MM.1S (cell line): ENCODE results near the gene SDC3.

Experiments
- CTCF ChIP-seq: fragments of 300-600 bp; sonication (generic); IDR thresholded peaks from 2 replicates; pipeline ENCODE4 v1.5.1; 2016; ENCODE audit warnings: antibody characterized with exemption, low read length, mixed read lengths
- EZH2 ChIP-seq: fragments of 300-600 bp; sonication (generic); optimal IDR thresholded peaks from 2 replicates; pipeline ENCODE3; 2017; ENCODE audit warnings: low read depth, mild to moderate bottlenecking, antibody characterized with exemption, low read length, mixed read lengths
- EZH2phosphoT487 ChIP-seq: fragments of 300-600 bp; sonication (generic); IDR thresholded peaks from 2 replicates; pipeline ENCODE4 v1.6.1; 2018; ENCODE audit warnings: antibody characterized with exemption, low read length

- TF ChIP-seq CTCF (no peak), EZH2 (no peak), EZH2phosphoT487 (no peak)
Observed at GRCh38 chr1:30888391-30888790, 20.2 kb downstream of the SDC3 start.
